Natural killer cell (primary cell): ENCODE results near the gene FUT6. TPM values are rescaled to one million over a fixed set of nuclear protein-coding genes. Genes with fewer than 3 reads are reported as not detected.

ENCODE experiments used
- ATAC-seq, 3 donors: fragments of 150-1000 bp in 2 of 3; fragments of 200-7000 bp in 1 of 3; cut with Tn5 transposase; 1 replicate in 1 of 3; 2 replicates in 2 of 3; pipeline ENCODE4 v1.10.0; 2021; ENCODE audit warnings: mild to moderate bottlenecking in 2 of 3, moderate library complexity in 2 of 3
- DNase-seq, 2 donors: peaks; one replicate each; pipeline versions ENCODE4 v3.0.0 to v3.0.0-alpha.2; 2013 to 2021; ENCODE audit warnings: mixed read lengths in 1 of 2
- H3K27ac ChIP-seq: one replicate; pipeline ENCODE4 v1.5.1; 2013; ENCODE audit warnings: mild to moderate bottlenecking, low read length
- H3K27me3 ChIP-seq: one replicate; pipeline ENCODE4 v1.6.1; 2013; ENCODE audit warnings: low read length; ENCODE audit not compliant: control insufficient read depth, insufficient read depth
- H3K36me3 ChIP-seq: one replicate; pipeline ENCODE4 v1.6.1; 2013; ENCODE audit warnings: low read length; ENCODE audit not compliant: control insufficient read depth, insufficient read depth
- H3K4me1 ChIP-seq: one replicate; pipeline ENCODE4 v1.6.1; 2013; ENCODE audit warnings: low read length; ENCODE audit not compliant: control insufficient read depth, insufficient read depth
- H3K4me3 ChIP-seq: one replicate; pipeline ENCODE4 v1.5.1; 2013; ENCODE audit warnings: low read length
- H3K9me3 ChIP-seq: one replicate; pipeline ENCODE4 v1.6.1; 2013; ENCODE audit warnings: low read length; ENCODE audit not compliant: control insufficient read depth, insufficient read depth
- H3K27ac Mint-ChIP-seq, 2 donors: one replicate each; pipeline ENCODE4 v1.8.0; 2022; ENCODE audit warnings: mild to moderate bottlenecking in 2 of 2, mixed read lengths in 2 of 2, moderate library complexity in 1 of 2
- H3K27me3 Mint-ChIP-seq, 2 donors: one replicate each; pipeline ENCODE4 v1.8.0; 2022; ENCODE audit warnings: low read depth in 2 of 2, mixed read lengths in 2 of 2
- H3K36me3 Mint-ChIP-seq: one replicate; pipeline ENCODE4 v1.8.0; 2022; ENCODE audit warnings: mixed read lengths
- H3K4me1 Mint-ChIP-seq, 2 donors: one replicate each; pipeline ENCODE4 v1.8.0; 2022; ENCODE audit warnings: mixed read lengths in 2 of 2
- H3K4me3 Mint-ChIP-seq: one replicate; pipeline ENCODE4 v1.8.0; 2022; ENCODE audit warnings: mild to moderate bottlenecking, moderate library complexity, mixed read lengths
- H3K9me3 Mint-ChIP-seq, 2 donors: one replicate each; pipeline ENCODE4 v1.8.0; 2022; ENCODE audit warnings: mixed read lengths in 2 of 2
- WGBS: methylation state at CpG from one replicate; pipeline ENCODE4 v1.1.7; 2013; ENCODE audit warnings: missing lambda C conversion rate; ENCODE audit not compliant: insufficient coverage; 5-methylcytosine and 5-hydroxymethylcytosine counted together
- intact Hi-C: fragments of 100-400 bp; cut with micrococcal nuclease; formaldehyde crosslinking; loops from one replicate; pipeline ENCODE4 v1.14.2; 2022
- total RNA-seq, 4 donors: library from RNA; stranded (reverse); fragments of 120-200 nt in 1 of 4; gene quantifications; one replicate each; pipeline versions ENCODE4 v1.2.3 to v1.2.4, GENCODE V29; 2013 to 2022
- TF ChIP-seq, protein P1 (sequence below): fragments of 200-600 bp; IDR thresholded peaks from one replicate; pipeline ENCODE4 v1.8.0; 2022; ENCODE audit warnings: antibody characterized with exemption

FUT6 gene
- total RNA-seq, 3 donors from 2014 or later (not counting 1 experiment from before 2014, with no cell fraction given) = 0.34 TPM; not detected in 2

DNA sequence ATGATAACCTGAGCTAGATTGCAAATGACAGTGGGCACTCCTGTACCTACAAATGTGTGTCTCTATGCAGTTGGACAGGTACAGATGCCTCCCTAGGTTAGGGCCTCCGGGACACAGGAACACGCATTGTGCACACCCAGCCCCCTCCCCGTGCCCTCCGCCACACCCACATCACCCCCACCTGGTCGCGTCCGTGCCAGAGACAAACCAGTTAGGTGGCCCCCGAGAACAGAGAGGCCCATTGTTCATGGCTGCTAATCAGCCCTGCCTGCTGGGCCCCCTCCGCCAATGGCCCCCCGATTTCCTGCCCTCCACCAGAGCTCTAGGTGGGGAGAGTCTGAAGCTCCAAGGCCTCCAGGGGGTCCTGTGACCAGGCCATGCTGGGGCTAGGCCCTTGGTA is 20.9 kb downstream of the FUT6 start:
- Mint-ChIP-seq H3K4me3 (no peak overlapping the region), H3K27ac (no peak overlapping the region), H3K36me3 (no peaks in the 10 kb centered on the region), H3K27me3 (peaks cover 0 to 13% of the 10 kb centered on the region in 2 donors), H3K9me3 (no peaks in the 10 kb centered on the region), H3K4me1 (peaks cover 0 to 4% of the 10 kb centered on the region in 2 donors)
- no peaks in the 10 kb centered on the region for H3K4me1 ChIP-seq
- no peak for DNase-seq
- H3K36me3 ChIP-seq = no peaks in the 10 kb centered on the region
- no peaks in the 10 kb centered on the region for H3K9me3 ChIP-seq
- H3K27me3 ChIP-seq = no peaks in the 10 kb centered on the region
- no peak for ATAC-seq
- intact Hi-C loops = no loop called here
- 83% methylated on average over 10 of the region's 10 CpGs for WGBS
- TF ChIP-seq, protein P1, sequence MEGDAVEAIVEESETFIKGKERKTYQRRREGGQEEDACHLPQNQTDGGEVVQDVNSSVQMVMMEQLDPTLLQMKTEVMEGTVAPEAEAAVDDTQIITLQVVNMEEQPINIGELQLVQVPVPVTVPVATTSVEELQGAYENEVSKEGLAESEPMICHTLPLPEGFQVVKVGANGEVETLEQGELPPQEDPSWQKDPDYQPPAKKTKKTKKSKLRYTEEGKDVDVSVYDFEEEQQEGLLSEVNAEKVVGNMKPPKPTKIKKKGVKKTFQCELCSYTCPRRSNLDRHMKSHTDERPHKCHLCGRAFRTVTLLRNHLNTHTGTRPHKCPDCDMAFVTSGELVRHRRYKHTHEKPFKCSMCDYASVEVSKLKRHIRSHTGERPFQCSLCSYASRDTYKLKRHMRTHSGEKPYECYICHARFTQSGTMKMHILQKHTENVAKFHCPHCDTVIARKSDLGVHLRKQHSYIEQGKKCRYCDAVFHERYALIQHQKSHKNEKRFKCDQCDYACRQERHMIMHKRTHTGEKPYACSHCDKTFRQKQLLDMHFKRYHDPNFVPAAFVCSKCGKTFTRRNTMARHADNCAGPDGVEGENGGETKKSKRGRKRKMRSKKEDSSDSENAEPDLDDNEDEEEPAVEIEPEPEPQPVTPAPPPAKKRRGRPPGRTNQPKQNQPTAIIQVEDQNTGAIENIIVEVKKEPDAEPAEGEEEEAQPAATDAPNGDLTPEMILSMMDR = no peak
- H3K4me3 ChIP-seq = no peak overlapping the region
- H3K27ac ChIP-seq = no peak overlapping the region

DNA sequence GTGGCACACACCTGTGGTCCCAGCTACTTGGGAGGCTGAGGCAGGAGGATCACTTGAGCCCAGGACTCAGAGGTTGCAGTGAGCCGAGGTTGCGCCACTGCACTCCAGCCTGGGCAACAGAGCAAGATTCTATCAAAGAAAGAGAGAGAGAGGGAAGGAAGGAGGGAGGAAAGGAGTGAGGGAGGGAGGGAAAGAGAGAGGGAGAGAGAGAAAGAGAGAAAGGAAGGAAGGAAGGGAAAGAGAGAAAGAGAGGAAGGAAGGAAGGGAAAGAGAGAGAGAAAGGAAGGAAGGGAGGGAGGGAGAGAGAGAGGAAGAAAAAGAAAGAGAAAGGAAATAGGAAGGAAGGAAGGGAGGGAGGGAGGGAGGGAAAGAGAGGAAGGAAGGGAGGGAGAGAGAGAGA is 22.3 kb downstream of the FUT6 start:
- no peaks in the 10 kb centered on the region for H3K4me1 ChIP-seq
- Mint-ChIP-seq H3K36me3 (no peaks in the 10 kb centered on the region), H3K4me1 (peaks cover 0 to 4% of the 10 kb centered on the region in 2 donors), H3K27me3 (peaks cover 0 to 13% of the 10 kb centered on the region in 2 donors), H3K4me3 (no peak overlapping the region), H3K27ac (no peak overlapping the region), H3K9me3 (no peaks in the 10 kb centered on the region)
- TF ChIP-seq, protein P1 = no peak
- H3K36me3 ChIP-seq = no peaks in the 10 kb centered on the region
- H3K4me3 ChIP-seq = no peak overlapping the region
- WGBS = 96% methylated on average over 2 of the region's 2 CpGs
- ATAC-seq (no peak), DNase-seq (no peak)
- no peaks in the 10 kb centered on the region for H3K27me3 ChIP-seq
- H3K9me3 ChIP-seq = no peaks in the 10 kb centered on the region
- intact Hi-C loops = no loop called here
- H3K27ac ChIP-seq = no peak overlapping the region

DNA sequence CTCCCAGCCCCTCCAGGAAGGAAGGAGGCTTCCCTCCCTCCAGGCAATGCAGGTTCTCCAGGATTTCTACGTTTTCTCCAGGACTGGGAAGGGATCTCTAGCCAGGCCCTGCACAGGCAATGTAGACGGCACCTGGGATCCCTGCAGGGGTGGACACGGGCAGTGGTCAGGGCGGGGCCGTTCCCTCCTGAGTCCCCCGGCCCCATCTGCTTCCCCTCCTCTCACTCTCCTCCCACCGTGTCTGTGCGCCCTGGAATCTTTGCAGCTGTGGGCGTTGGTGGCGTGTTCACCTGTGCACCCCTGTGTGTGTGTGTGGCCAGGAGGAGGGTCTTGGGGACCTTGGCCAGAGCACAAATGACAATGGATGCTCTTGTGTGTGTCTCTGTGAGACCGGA is 24.7 kb downstream of the FUT6 start:
- TF ChIP-seq, protein P1 = no peak
- Mint-ChIP-seq H3K36me3 (no peaks in the 10 kb centered on the region), H3K9me3 (no peaks in the 10 kb centered on the region), H3K4me3 (no peak overlapping the region), H3K27me3 (peaks cover 0 to 10% of the 10 kb centered on the region in 2 donors), H3K4me1 (no peaks in the 10 kb centered on the region), H3K27ac (no peak overlapping the region)
- no peak overlapping the region for H3K27ac ChIP-seq
- WGBS = 64% methylated on average over 9 of the region's 11 CpGs
- no peak for ATAC-seq
- no peaks in the 10 kb centered on the region for H3K27me3 ChIP-seq
- H3K4me3 ChIP-seq = no peak overlapping the region
- DNase-seq = no peak
- intact Hi-C loops = no loop called here
- no peaks in the 10 kb centered on the region for H3K4me1 ChIP-seq
- no peaks in the 10 kb centered on the region for H3K9me3 ChIP-seq
- no peaks in the 10 kb centered on the region for H3K36me3 ChIP-seq

DNA sequence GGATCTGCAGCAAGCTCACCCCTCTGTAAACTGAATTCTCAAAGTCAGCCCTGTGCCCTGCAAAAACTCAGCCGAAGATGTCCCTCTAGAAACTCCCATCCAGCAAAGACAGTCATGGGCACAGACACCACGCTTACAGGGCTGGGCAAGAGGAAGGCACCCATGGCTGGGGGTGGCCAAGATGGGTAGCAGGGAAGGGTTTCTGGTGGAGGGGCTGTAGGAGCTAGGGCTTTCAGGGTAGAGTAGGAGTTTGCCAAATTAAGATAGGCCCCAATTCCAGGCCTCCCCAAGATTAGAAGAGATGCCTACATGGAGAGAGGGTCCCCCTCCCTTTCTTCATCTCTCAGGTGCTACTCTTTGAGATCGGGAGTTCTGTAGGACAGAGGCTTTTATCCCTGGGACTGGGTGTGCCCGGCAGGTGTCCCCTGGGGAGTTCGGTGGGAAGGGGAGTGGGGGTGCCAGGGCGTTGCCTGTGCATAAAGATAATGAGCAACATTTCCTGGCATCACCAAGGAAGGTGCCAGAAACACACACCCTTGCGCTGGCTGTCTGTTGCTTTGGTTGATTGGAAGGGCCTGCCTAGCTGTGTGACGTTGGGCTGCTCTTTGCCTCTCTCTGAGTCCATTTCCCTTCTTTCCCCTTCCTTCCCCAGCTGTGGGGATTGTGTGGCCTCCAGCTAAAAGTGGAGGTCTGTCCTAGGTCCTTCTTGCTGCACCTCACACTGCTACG is 25.2 kb downstream of the FUT6 start:
- DNase-seq (no peak), ATAC-seq (no peak)
- H3K9me3 Mint-ChIP-seq = no peaks in the 10 kb centered on the region
- no peak overlapping the region for H3K4me3 Mint-ChIP-seq
- H3K4me1 Mint-ChIP-seq = no peaks in the 10 kb centered on the region
- H3K36me3 Mint-ChIP-seq = no peaks in the 10 kb centered on the region
- H3K27me3 Mint-ChIP-seq = peaks cover 0 to 10% of the 10 kb centered on the region in 2 donors
- Histone ChIP-seq H3K27ac (no peak overlapping the region), H3K36me3 (no peaks in the 10 kb centered on the region), H3K4me1 (no peaks in the 10 kb centered on the region), H3K27me3 (no peaks in the 10 kb centered on the region), H3K4me3 (no peak overlapping the region), H3K9me3 (no peaks in the 10 kb centered on the region)
- no peak overlapping the region for H3K27ac Mint-ChIP-seq
- TF ChIP-seq, protein P1 = no peak
- WGBS = 71% methylated on average over 9 of the region's 9 CpGs
- intact Hi-C loops = no loop called here
